Measurements from ENCODE around the gene CDH16.
"Not testable (repeated sequence)": the region's sequence is repeated elsewhere in the genome, so short reads cannot be mapped to it uniquely, and the experiment has no call there.

Gene CDH16

GRCh38 chr16:66874079-66874775 is 44.5 kb downstream of the CDH16 start:
- DNase-seq (ENCODE audit: low spot score) (peak; percentile 16), FAIRE-seq (no peak)

- DNase-seq (ENCODE audit: low spot score) (no peak), FAIRE-seq (no peak)
Measured at GRCh38 chr16:66873685-66874055, 45.0 kb downstream of the CDH16 start.

- FAIRE-seq (peak; percentile 96), DNase-seq (ENCODE audit: low spot score) (peak; percentile 100)
Measured at GRCh38 chr16:66872943-66873684, 45.6 kb downstream of the CDH16 start.

GRCh38 chr16:66872559-66872942 is 46.1 kb downstream of the CDH16 start:
- no peak for FAIRE-seq
- DNase-seq (ENCODE audit: low spot score), result no peak

- FAIRE-seq (no peak), DNase-seq (ENCODE audit: low spot score) (no peak)
Measured at GRCh38 chr16:66871840-66872239, 46.8 kb downstream of the CDH16 start.

- FAIRE-seq; DNase-seq (ENCODE audit: low spot score): not testable (repeated sequence)
Measured at GRCh38 chr16:66871363-66871762, 47.3 kb downstream of the CDH16 start.

- DNase-seq (ENCODE audit: low spot score) (no peak), FAIRE-seq (no peak)
Measured at GRCh38 chr16:66869424-66869823, 49.3 kb downstream of the CDH16 start.

GRCh38 chr16:66863707-66864106 is 55.0 kb downstream of the CDH16 start:
- FAIRE-seq (no peak), DNase-seq (ENCODE audit: low spot score) (no peak)

GRCh38 chr16:66862023-66862520 is 56.6 kb downstream of the CDH16 start:
- FAIRE-seq, result no peak
- no peak for DNase-seq (ENCODE audit: low spot score)

GRCh38 chr16:66859397-66860068 is 59.2 kb downstream of the CDH16 start:
- FAIRE-seq, result no peak
- DNase-seq (ENCODE audit: low spot score), result no peak

GRCh38 chr16:66858740-66859396 is 59.8 kb downstream of the CDH16 start:
- FAIRE-seq (peak; percentile 69), DNase-seq (ENCODE audit: low spot score) (peak; percentile 35)
